GM12892 (cell line): ENCODE measurements around the gene BPIFB2.

ENCODE experiments used
- POLR2A ChIP-seq: IDR thresholded peaks from 2 replicates; pipeline ENCODE4 v1.6.1; 2011; ENCODE audit warnings: low read depth, low read length, control low read depth
- POLR2AphosphoS5 ChIP-seq: IDR thresholded peaks from 2 replicates; pipeline ENCODE4 v1.6.1; 2011; ENCODE audit warnings: low read depth, low read length, control low read depth

- TF ChIP-seq POLR2AphosphoS5 (no peak), POLR2A (no peak)
Observed at GRCh38 chr20:33062825-33063149, 55.3 kb downstream of the BPIFB2 start.
